HG03558 (cell line): Measurements from ENCODE around the gene LEFTY2.
"Not testable (repeated sequence)": the region's sequence is repeated elsewhere in the genome, so short reads cannot be mapped to it uniquely, and the experiment has no call there.

ENCODE experiments used
- ATAC-seq: cut with Tn5 transposase; IDR thresholded peaks from one replicate; pipeline ENCODE4 v1.9.1; 2021; ENCODE audit warnings: moderate number of reproducible peaks; ENCODE audit not compliant: unreplicated experiment; ENCODE audit errors: extremely low read depth

The LEFTY2 gene

DNA sequence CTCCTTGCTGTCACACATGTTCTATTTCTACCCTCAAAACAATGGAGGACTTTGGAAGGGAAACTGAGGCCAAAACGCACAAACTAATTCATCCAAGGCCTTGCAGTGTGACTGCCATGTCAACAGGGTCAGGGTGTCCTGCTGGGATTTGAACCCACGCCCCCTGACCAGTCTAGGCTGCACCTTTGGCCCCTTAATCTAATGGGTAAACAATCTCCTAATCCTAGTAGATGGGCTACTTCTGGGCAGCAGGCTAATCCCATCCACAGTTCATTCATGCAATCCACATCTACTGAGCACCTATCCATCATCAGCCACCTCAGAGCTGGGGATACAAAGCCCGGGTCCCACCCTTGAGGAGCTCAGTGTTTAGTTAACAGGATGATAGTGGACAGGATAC, 17.0 kb upstream of the LEFTY2 start:
- ATAC-seq = no peak

DNA sequence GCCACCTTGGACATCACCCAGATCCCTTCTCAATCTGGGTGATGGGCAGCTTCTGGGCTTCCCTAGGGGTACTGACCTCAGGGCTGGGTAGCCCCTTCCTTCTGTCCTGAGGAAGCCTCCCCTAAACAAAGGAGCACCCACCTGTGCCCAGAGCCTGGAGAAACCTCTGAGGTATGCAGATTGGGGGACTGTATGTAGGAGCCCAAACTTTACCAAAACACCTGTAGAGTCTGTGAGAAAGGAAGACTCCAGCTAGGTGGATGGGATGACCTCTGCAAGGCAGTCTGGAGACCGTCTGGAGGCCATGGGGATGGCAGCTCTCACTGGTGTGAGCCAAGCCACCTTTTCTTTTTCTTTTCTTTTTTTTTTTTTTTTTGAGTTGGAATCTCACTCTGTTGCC, 13.7 kb upstream of the LEFTY2 start:
- no peak for ATAC-seq

- ATAC-seq = no peak
Measured at GRCh38 chr1:225953315-225953714, 12.3 kb upstream of the LEFTY2 start.

DNA sequence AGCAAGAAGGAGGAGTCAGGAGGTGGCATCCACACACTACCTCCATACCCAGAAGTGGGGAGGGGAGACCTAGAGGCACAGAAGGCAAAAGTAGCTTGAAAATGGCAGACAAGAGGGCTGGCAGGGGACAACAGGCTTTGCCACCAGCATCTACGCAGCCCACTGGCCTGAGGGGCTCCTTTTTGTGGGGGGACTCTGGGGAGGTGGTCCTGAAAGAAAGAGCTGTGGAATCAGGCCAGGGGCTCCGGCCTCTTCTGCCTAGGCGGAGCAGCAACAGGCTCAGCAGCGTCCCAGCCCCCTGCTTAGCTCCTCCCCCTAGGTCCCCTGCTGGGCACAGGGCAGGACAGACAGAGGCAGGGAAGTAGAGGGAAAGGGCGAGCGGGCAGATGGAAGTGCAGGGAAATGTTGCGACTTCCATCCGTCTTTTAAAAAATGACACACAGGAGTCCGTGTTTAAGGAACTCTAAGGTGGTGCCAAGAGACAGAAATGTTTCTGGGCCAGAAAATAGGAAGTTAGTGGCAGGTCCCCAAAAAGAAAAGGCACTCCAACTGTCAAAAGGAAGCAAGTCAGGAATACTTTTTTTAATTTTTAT, 10.0 kb upstream of the LEFTY2 start:
- no peak for ATAC-seq

GRCh38 chr1:225949041-225949440, 8.0 kb upstream of the LEFTY2 start:
- ATAC-seq = no peak

- ATAC-seq = no peak
Measured at GRCh38 chr1:225946803-225947202, 5.8 kb upstream of the LEFTY2 start.

GRCh38 chr1:225946082-225946620, 5.1 kb upstream of the LEFTY2 start:
- ATAC-seq = no peak

DNA sequence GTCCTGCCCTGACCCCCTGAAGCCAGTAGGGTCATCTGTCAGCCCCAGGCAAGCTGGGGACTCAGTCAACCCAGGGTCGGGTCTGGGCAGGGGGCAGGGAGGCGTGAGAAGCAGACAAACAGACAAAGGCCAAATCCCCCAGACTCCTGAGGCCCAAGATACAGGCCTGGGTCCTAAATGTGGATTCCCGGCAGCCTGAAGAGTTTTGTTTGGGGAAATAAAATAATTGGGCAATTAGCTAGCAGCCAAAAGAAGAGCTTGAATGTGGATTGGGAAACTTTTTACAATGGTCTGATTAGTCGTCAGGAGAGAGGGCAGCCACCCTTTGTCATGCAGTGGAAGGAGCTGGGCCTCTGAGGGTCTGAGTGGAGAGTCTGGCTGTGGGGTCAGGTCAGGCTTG, 4.5 kb upstream of the LEFTY2 start:
- ATAC-seq = no peak

DNA sequence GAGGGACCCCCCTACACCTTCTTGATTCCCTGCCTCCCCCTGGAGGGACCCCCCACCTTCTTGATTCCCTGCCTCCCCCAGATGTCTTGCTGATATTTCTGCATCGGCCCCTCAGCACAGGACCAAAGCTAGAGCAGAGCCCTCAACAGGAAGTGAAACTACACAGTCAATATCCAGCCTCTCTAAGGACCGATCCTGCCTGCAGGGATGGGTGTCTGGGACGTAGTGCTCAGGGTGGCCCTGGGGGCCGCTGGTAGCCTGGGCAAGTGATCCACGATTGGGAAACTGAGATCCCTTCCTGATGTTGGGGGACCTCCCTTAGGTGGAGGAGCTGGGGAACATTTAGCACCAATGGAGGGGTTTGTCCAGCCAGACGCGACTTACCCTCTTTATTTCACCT, 3.9 kb upstream of the LEFTY2 start:
- ATAC-seq = no peak

- ATAC-seq = no peak
Measured at GRCh38 chr1:225944387-225944786, 3.4 kb upstream of the LEFTY2 start.

GRCh38 chr1:225943582-225943981, 2.6 kb upstream of the LEFTY2 start:
- no peak for ATAC-seq

GRCh38 chr1:225942574-225942973, 1.6 kb upstream of the LEFTY2 start:
- ATAC-seq = peak; percentile 77

DNA sequence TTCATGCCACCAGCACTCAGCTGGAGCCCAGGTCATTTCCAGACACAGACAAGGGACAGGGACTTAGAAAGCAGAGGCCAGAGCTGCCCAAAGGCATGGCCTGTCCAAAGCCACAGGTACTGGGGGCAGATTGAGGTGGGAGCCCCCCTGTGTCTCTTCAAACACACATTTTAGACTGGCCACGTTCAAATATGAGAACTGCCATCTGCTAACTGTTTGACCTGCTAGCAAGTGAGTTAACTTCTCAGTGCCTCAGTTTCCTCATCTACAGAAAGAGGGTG, 862 bp upstream of the LEFTY2 start:
- no peak for ATAC-seq

DNA sequence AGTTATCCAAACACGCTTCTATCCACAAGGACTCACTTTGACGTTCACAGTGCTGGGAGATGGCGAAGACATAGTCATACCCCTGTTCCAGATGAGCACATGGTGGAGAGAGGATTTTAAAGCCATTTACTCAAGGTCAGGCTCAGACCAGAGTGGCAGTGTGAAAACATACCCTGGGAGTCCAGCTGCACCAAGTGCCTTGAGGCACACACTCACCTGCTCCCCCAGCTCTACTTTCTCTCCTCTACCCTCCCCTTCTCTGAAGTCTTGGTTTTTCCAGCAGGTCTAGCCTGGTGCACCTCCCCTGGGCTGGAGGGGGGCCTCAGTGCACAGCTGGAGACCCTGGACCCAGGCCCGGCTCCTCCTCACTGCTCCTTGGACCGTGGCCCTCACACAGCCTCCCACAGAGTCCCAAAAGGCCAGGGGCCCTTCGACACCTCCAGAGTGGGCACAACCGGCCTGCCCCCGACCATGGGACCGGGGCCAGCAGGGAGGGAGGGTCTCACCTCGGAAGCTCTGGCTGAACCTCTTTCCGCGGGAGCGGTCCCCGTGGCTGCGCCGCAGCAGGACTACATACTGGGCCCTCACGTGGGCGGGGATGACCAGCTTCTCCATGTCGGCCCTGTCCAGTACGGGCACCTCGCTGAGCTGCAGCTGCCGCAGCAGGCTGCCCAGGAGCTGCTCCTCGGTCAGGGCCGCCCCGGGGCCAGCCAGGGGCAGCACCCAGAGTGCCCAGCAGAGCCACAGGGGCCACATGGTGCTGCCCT, 452 bp downstream of the LEFTY2 start:
- ATAC-seq = no peak

DNA sequence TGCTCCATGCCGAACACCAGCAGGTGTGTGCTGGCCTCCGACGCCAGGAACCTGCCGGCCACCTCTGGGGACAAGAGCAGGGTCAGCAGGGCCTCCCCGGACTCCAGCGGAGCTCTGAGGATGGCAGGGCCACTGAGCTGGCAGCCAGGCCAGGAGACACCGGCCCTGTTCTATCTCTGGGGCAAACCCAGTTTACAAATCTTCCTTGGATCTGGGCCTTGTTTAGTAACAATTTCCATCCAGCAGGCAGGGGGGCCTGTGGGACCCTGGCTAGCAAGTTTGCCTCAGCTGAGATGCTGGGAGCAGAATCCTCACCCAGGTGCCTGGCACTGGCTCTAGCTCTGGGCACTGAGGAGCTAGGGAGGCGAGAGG, 1.1 kb downstream of the LEFTY2 start:
- ATAC-seq = not testable (repeated sequence)

- not testable (repeated sequence) for ATAC-seq
Measured at GRCh38 chr1:225939097-225939938, 1.7 kb downstream of the LEFTY2 start.

DNA sequence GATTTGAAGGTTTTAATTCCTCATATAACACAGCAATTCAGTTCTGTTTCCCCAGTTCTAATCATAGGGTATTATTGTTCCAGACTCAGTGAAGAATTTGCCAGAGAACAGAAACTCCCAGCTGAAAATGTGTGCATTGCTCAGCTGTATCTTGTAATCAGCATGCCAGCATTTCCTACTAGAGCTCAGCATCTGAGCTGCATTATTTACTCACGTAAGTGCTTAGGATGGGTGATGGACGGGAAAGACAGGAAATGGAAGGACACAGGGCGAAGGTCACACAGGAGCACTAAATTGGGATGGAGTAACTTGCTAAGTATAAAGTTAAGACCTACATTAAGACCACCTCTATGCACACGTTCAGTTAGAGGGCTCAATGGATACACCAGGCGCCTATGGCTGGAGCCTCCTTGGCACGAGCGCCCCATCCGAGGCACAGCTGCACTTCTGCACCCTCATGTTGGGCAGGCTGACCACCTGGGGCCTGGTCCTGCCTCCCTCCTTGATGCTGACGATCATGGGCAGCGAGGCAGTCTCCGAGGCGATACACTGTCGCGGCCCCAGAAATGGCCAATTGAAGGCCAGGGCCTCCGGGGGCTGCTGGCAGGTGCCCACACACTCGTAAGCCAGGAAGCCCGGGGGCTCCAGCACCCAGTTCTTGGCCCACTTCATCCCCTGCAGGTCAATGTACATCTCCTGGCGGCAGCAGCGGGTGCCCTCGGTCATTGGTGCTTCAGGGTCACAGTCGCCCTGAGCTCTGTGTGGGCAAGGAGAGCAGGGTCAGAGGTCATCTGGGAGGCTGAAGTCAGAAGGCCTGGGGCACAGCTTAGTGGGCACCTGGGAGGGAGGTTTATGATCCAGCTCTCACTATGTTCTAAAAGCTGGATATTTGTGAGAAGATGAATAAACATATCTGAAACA, 3.7 kb downstream of the LEFTY2 start:
- no peak for ATAC-seq

GRCh38 chr1:225936523-225936922, 4.5 kb downstream of the LEFTY2 start:
- no peak for ATAC-seq

GRCh38 chr1:225936086-225936485, 4.9 kb downstream of the LEFTY2 start:
- not testable (repeated sequence) for ATAC-seq

GRCh38 chr1:225934711-225935110, 6.3 kb downstream of the LEFTY2 start:
- ATAC-seq = no peak
